Smooth muscle cell (in vitro differentiated cells): ENCODE data around the gene LAMA2. TPM values are rescaled to one million over a fixed set of nuclear protein-coding genes. Genes with fewer than 3 reads are reported as not detected.

Experiments
- DNase-seq: peaks from one replicate; lab custom pipeline; 2025; ENCODE audit not compliant: unreplicated experiment; lab: John Stamatoyannopoulos, UW
- H2AFZ ChIP-seq: fragments of 200-600 bp; sonication (generic); 2 replicates; pipeline ENCODE4 v1.6.0; 2016; ENCODE audit warnings: antibody characterized with exemption, low read depth, mild to moderate bottlenecking
- H3F3A ChIP-seq: fragments of 200-600 bp; sonication (generic); 2 replicates; pipeline ENCODE4 v1.6.0; 2017; ENCODE audit warnings: antibody characterized with exemption, low read depth
- H3K27ac ChIP-seq: fragments of 200-600 bp; sonication (generic); 2 replicates; pipeline ENCODE4 v1.5.1; 2016; ENCODE audit warnings: low read depth, mild to moderate bottlenecking
- H3K27me3 ChIP-seq: fragments of 200-600 bp; sonication (generic); 2 replicates; pipeline ENCODE4 v1.6.1; 2016; ENCODE audit warnings: low read depth, mild to moderate bottlenecking
- H3K36me3 ChIP-seq: fragments of 200-600 bp; sonication (generic); 2 replicates; pipeline ENCODE4 v1.5.1; 2016; ENCODE audit warnings: low read depth
- H3K4me1 ChIP-seq: fragments of 200-600 bp; sonication (generic); 2 replicates; pipeline ENCODE4 v1.5.1; 2016; ENCODE audit warnings: low read depth
- H3K4me2 ChIP-seq: fragments of 200-600 bp; sonication (generic); 2 replicates; pipeline ENCODE4 v1.6.0; 2016; ENCODE audit warnings: mild to moderate bottlenecking
- H3K4me3 ChIP-seq: fragments of 200-600 bp; sonication (generic); 2 replicates; pipeline ENCODE4 v1.5.1; 2016; ENCODE audit warnings: mild to moderate bottlenecking
- H3K79me2 ChIP-seq: fragments of 200-600 bp; sonication (generic); 2 replicates; pipeline ENCODE4 v1.6.0; 2016; ENCODE audit warnings: low read depth, mild to moderate bottlenecking
- H3K9ac ChIP-seq: fragments of 200-600 bp; sonication (generic); 2 replicates; pipeline ENCODE4 v1.6.0; 2016; ENCODE audit warnings: low read depth
- H3K9me3 ChIP-seq: fragments of 200-600 bp; sonication (generic); replicated peaks from 2 replicates; pipeline ENCODE4 v1.5.1; 2016; ENCODE audit warnings: low read depth
- H4K20me1 ChIP-seq: fragments of 200-600 bp; sonication (generic); 2 replicates; pipeline ENCODE4 v1.6.0; 2016; ENCODE audit warnings: low read depth
- WGBS: methylation state at CpG from one replicate; pipeline ENCODE4 v1.1.7; 2016; ENCODE audit warnings: low lambda C conversion rate; 5-methylcytosine and 5-hydroxymethylcytosine counted together
- polyA plus RNA-seq: library from polyadenylated mRNA; unstranded; fragments of >200 nt; fragmentation: Nextera tagmentation; extraction: Ambion mirVana; gene quantifications from 2 replicates; pipeline ENCODE4 v1.2.1, GENCODE V29; 2016
- total RNA-seq: library from RNA; depleted of rRNA; stranded (reverse); fragments of >200 nt; gene quantifications from 2 replicates; pipeline ENCODE4 v1.2.3, GENCODE V29; 2014
- TF ChIP-seq, protein P1 (sequence below): fragments of 200-600 bp; sonication (generic); IDR thresholded peaks from 2 replicates; pipeline ENCODE4 v1.5.1; 2017; ENCODE audit warnings: borderline replicate concordance, mild to moderate bottlenecking, antibody characterized with exemption; ENCODE audit not compliant: insufficient read depth, poor library complexity, severe bottlenecking

LAMA2 gene
- total and polyA plus RNA-seq, 2 experiments from 2014 or later = 21.7 to 92.9 TPM

DNA sequence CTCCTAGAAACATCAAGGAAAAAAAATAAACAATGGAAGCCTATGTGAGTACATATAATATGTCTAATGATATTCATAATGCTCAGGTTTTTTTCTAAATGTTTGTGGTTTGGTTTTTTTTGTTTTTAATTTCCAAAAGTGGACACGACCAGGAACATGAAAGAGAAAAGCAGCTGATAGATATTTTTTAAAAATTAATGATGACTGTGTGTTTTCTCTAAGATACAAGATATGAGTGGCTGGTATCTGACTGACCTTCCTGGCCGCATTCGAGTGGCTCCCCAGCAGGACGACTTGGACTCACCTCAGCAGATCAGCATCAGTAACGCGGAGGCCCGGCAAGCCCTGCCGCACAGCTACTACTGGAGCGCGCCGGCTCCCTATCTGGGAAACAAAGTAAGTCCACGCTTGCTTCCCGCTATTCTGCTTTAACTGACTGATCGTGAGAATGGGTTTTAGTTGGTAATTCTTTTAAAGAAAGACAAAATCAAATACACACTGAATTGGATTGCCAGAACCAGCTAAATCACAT, 309.6 kb downstream of the LAMA2 start:
- TF ChIP-seq, protein P1, sequence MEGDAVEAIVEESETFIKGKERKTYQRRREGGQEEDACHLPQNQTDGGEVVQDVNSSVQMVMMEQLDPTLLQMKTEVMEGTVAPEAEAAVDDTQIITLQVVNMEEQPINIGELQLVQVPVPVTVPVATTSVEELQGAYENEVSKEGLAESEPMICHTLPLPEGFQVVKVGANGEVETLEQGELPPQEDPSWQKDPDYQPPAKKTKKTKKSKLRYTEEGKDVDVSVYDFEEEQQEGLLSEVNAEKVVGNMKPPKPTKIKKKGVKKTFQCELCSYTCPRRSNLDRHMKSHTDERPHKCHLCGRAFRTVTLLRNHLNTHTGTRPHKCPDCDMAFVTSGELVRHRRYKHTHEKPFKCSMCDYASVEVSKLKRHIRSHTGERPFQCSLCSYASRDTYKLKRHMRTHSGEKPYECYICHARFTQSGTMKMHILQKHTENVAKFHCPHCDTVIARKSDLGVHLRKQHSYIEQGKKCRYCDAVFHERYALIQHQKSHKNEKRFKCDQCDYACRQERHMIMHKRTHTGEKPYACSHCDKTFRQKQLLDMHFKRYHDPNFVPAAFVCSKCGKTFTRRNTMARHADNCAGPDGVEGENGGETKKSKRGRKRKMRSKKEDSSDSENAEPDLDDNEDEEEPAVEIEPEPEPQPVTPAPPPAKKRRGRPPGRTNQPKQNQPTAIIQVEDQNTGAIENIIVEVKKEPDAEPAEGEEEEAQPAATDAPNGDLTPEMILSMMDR = no peak
- no peak for DNase-seq
- no peak overlapping the region for H2AFZ ChIP-seq
- WGBS = 97% methylated on average over 14 of the region's 14 CpGs
- H3K27me3 ChIP-seq = no peaks in the 10 kb centered on the region
- H3F3A ChIP-seq = peaks cover 3% of the 10 kb centered on the region
- no peak overlapping the region for H3K9ac ChIP-seq
- H3K4me2 ChIP-seq = no peak overlapping the region
- H3K4me1 ChIP-seq = peaks cover 16% of the 10 kb centered on the region
- H3K27ac ChIP-seq = no peak overlapping the region
- no peak overlapping the region for H3K4me3 ChIP-seq
- H3K79me2 ChIP-seq = no peaks in the 10 kb centered on the region
- H4K20me1 ChIP-seq = no peaks in the 10 kb centered on the region
- no peaks in the 10 kb centered on the region for H3K36me3 ChIP-seq
- H3K9me3 ChIP-seq = no peaks in the 10 kb centered on the region

DNA sequence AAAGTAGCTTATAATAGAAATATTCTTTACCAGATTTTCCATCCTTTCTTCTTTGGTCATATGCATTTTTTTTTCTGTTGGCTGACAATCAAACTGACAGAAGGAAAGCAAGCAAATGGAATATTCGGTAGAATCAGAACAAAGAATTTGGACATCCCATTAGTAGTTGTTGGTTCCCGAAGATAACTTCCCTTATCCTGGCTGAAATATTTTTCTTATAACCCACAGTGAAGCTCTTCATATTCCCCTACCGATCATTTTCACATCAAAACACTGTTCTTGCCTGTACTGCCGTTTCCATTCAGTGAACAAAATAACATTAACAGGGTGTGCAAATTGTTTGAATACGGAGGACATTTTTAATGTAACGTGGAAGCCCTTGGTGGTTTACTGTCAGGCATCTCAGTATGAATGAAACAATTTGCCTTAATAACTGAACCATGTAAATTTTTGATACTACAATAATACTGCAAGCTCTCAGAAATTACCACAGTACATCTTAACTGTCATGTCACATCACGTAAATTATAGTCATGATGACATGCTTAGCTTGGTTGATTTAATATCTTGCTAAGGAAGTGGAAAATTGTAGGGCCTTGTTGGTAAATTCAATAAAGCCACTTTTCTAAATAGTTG, 311.5 kb downstream of the LAMA2 start:
- no peaks in the 10 kb centered on the region for H3K36me3 ChIP-seq
- no peak overlapping the region for H3K9ac ChIP-seq
- H3K27ac ChIP-seq = no peak overlapping the region
- H3K4me3 ChIP-seq = no peak overlapping the region
- H3K9me3 ChIP-seq = no peaks in the 10 kb centered on the region
- no peak for DNase-seq
- WGBS = 97% methylated on average over 7 of the region's 7 CpGs
- H3K27me3 ChIP-seq = no peaks in the 10 kb centered on the region
- H3K4me2 ChIP-seq = no peak overlapping the region
- H3F3A ChIP-seq = no peaks in the 10 kb centered on the region
- H2AFZ ChIP-seq = no peak overlapping the region
- H3K79me2 ChIP-seq = no peaks in the 10 kb centered on the region
- TF ChIP-seq, protein P1 = no peak
- H3K4me1 ChIP-seq = peaks cover 16% of the 10 kb centered on the region
- no peaks in the 10 kb centered on the region for H4K20me1 ChIP-seq

DNA sequence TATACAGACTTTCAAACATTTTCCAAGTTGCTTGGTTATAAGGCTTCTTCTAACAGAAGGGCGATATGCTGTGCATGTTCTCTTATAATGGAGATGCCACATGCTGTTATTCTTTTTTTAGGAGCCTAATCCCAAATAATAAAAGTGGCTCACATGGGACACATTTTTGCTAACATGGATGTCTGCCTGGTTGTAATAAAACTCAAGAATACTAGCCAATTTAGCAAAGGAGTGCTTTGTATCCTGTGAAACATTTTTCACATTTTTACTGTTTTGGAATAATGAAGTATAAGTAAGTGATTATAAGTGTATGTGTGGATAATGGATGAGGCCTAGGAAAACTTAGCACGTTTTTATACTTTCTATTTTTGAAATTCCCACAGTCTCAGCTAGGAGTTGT, 312.2 kb downstream of the LAMA2 start:
- Histone ChIP-seq H3K9ac (no peak overlapping the region), H3K4me1 (peaks cover 16% of the 10 kb centered on the region), H3K4me2 (no peak overlapping the region), H3K27ac (no peak overlapping the region), H2AFZ (no peak overlapping the region), H3K79me2 (no peaks in the 10 kb centered on the region), H4K20me1 (no peaks in the 10 kb centered on the region), H3K27me3 (no peaks in the 10 kb centered on the region), H3F3A (no peaks in the 10 kb centered on the region), H3K4me3 (no peak overlapping the region), H3K9me3 (no peaks in the 10 kb centered on the region), H3K36me3 (no peaks in the 10 kb centered on the region)
- TF ChIP-seq, protein P1 = no peak
- DNase-seq = no peak
- 84% methylated on average over 2 of the region's 2 CpGs for WGBS

DNA sequence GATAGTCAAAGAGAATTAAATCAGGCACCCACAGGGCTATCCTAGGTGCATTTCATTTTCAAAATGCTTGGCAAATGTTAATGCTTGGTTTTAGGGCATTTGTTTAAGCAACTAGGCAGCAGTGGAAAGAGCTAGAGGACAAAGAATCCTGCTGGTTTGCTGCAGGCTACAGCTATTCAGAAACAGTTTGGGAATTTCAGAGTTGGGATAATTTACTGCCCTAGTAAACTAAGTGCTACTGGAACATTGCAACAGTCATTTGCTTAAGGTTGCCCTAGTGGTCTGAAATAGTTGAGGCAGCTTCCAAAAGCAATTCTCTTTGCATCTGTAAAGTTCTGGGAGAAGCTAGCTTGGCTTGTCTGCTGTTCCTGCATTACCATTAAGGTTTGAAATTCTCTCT, 312.7 kb downstream of the LAMA2 start:
- H3K27ac ChIP-seq = no peak overlapping the region
- no peak overlapping the region for H3K4me3 ChIP-seq
- H3F3A ChIP-seq = no peaks in the 10 kb centered on the region
- H3K27me3 ChIP-seq = no peaks in the 10 kb centered on the region
- TF ChIP-seq, protein P1 = no peak
- no peak overlapping the region for H2AFZ ChIP-seq
- H3K36me3 ChIP-seq = no peaks in the 10 kb centered on the region
- H3K4me1 ChIP-seq = peaks cover 14% of the 10 kb centered on the region
- no peak overlapping the region for H3K9ac ChIP-seq
- no peaks in the 10 kb centered on the region for H3K9me3 ChIP-seq
- H3K79me2 ChIP-seq = no peaks in the 10 kb centered on the region
- no peaks in the 10 kb centered on the region for H4K20me1 ChIP-seq
- DNase-seq = no peak
- no peak overlapping the region for H3K4me2 ChIP-seq
